ENCODE data around the gene CCDC82. TPM values are rescaled to one million over a fixed set of nuclear protein-coding genes. Genes with fewer than 3 reads are reported as not detected.

The CCDC82 gene
- total and polyA plus RNA-seq, 2 of the 4 experiments (the other 2 are of a cell fraction): 4.1 to 9.4 TPM

- H3K79me1 ChIP-seq (ENCODE audit: low read depth in 1 of 2, low read length in 2 of 2): peaks cover 17 to 48% of the 10 kb centered on the region in 2 experiments; a peak in 3 of 4 replicates
- WGBS, 2 experiments (ENCODE audit: extremely low coverage in 2 of 2, insufficient read length in 1 of 2): 100% methylated on average over 3 of the region's 31 CpGs; no CpG with 5 or more reads in 1 of the 2 experiments
- peak within 1 kb of the TSS; percentile 80 for H2AK9ac ChIP-seq (replicated peaks; ENCODE audit: low read depth, low read length, poor library complexity)
- peak within 1 kb of the TSS; percentile 95 for H3K9ac ChIP-seq (ENCODE audit: low read depth, low read length)
- intact Hi-C loops (cut with micrococcal nuclease): loop anchor here (1.0 to 5.0 kb wide), 9 partner anchors 36 to 552 kb away; partner anchors contain the start of genes CEP57 and MTMR2
- peaks cover 2% of the 10 kb centered on the region; the same call in 1 of the 2 replicates for H3K36me3 ChIP-seq (ENCODE audit: control insufficient read depth, insufficient read depth, low read length)
- peak within 1 kb of the TSS; percentile 91 for H4K5ac ChIP-seq (ENCODE audit: low read depth, low read length)
- H3K4me1 ChIP-seq (ENCODE audit: control insufficient read depth, insufficient read depth, low read length): peaks cover 9% of the 10 kb centered on the region
- peak within 1 kb of the TSS; percentile 85 for H2BK120ac ChIP-seq (ENCODE audit: low read depth, low read length)
- peak within 1 kb of the TSS; percentile 97 for H3K18ac ChIP-seq (ENCODE audit: low read depth, low read length)
- H2BK5ac ChIP-seq (ENCODE audit: low read depth, low read length, poor library complexity, severe bottlenecking): peak within 1 kb of the TSS; percentile 92
- H3K27ac ChIP-seq (ENCODE audit: insufficient read depth, low read length): peak within 1 kb of the TSS; percentile 94
- H2AFZ ChIP-seq (replicated peaks; ENCODE audit: low read length, poor library complexity): peak within 1 kb of the TSS; percentile 83
- H3K4me2 ChIP-seq (ENCODE audit: low read depth, low read length): peak within 1 kb of the TSS; percentile 96
- H4K91ac ChIP-seq (ENCODE audit: insufficient read depth, low read depth, low read length): peak within 1 kb of the TSS; percentile 84
- no peaks in the 10 kb centered on the region for H3K9me3 ChIP-seq (ENCODE audit: control insufficient read depth, insufficient read depth, low read length)
- peak within 1 kb of the TSS; percentile 95 for H3K23ac ChIP-seq (ENCODE audit: low read depth, low read length)
- H3K27me3 ChIP-seq (ENCODE audit: control insufficient read depth, insufficient read depth, low read length): no peaks in the 10 kb centered on the region
- H4K8ac ChIP-seq (ENCODE audit: low read depth in 2 of 2, low read length in 2 of 2): peak within 1 kb of the TSS; percentile 32 to 85
- H2AK5ac ChIP-seq (ENCODE audit: low read depth, low read length): peak within 1 kb of the TSS; percentile 80
- peak within 1 kb of the TSS; percentile 95 for H3K56ac ChIP-seq (ENCODE audit: extremely low read depth, insufficient read depth, low read length)
- no TSS peak for BruUV-seq (replicated peaks)
- ChIA-PET CTCF (interaction anchor here (0.5 to 5.1 kb wide), 58 partner anchors 9 to 564 kb away, joined by 3 to 34 read pairs (median 5); partner anchors contain the start of genes CCDC82 and JRKL), POLR2A (ENCODE audit: unreplicated experiment) (interaction anchor here (0.7 to 1.0 kb wide), 2 partner anchors 188 to 287 kb away, joined by 3 read pairs; no protein-coding TSS in a partner anchor)
- peaks cover 4% of the 10 kb centered on the region; the same call in 1 of the 2 replicates for H3K9me1 ChIP-seq (ENCODE audit: insufficient read depth, low read length)
- dilution Hi-C loops (cut with HindIII; ENCODE audit: low sequenced_read_pairs, unreplicated experiment): no loop called here
- peak within 1 kb of the TSS; percentile 86 for H2BK20ac ChIP-seq (ENCODE audit: low read depth, low read length)
- H4K20me1 ChIP-seq (ENCODE audit: insufficient read depth, low read length): peaks cover 2% of the 10 kb centered on the region; the same call in 1 of the 2 replicates
- peak within 1 kb of the TSS; percentile 92 for H3K4me3 ChIP-seq (ENCODE audit: insufficient read depth, low read depth, low read length)
- ATAC-seq (ENCODE audit: low read depth) (peak; percentile 88), DNase-seq (peak; percentile 94)
- H3K4ac ChIP-seq (ENCODE audit: low read depth, low read length): peak within 1 kb of the TSS; percentile 93
- in situ Hi-C loops (cut with MboI; ENCODE audit: low sequenced_read_pairs): loop anchor here (5.0 kb wide), 2 partner anchors 181 to 291 kb away; no protein-coding TSS in a partner anchor
- peak within 1 kb of the TSS; percentile 91 for H3K14ac ChIP-seq (replicated peaks; ENCODE audit: low read depth, low read length)
- H2BK15ac ChIP-seq (ENCODE audit: low read depth, low read length): peak within 1 kb of the TSS; percentile 82
- TF ChIP-seq BHLHE40 (IDR thresholded peaks at IDR 0.05; ENCODE audit: low read depth, low read length) (0 out of 2 replicates have a peak, but pooled peaks have one; percentile 7), CTCF (conservative IDR thresholded peaks at IDR 0.05; ENCODE audit: low read depth, low read length) (peak; percentile 99), NFE2L2 (IDR thresholded peaks at IDR 0.05; ENCODE audit: low read depth, low read length) (no peak; the same call in 1 of the 2 replicates), FOS (IDR thresholded peaks at IDR 0.05; ENCODE audit: low read depth, low read length) (peak; percentile 26; the same call in 1 of the 2 replicates), RFX5 (IDR thresholded peaks at IDR 0.05; ENCODE audit: low read depth, low read length) (no peak), CHD1 (IDR thresholded peaks at IDR 0.05; ENCODE audit: low read depth, low read length) (no peak), POLR2A (IDR thresholded peaks at IDR 0.05; ENCODE audit: low read depth, low read length) (peak; percentile 73), RAD21 (IDR thresholded peaks at IDR 0.05; ENCODE audit: low read length) (peak; percentile 95), USF2 (IDR thresholded peaks at IDR 0.05; ENCODE audit: low read depth, low read length) (no peak), MAZ (IDR thresholded peaks at IDR 0.05; ENCODE audit: borderline replicate concordance, low read depth, low read length) (peak; percentile 43; the same call in 1 of the 2 replicates), MXI1 (IDR thresholded peaks at IDR 0.05; ENCODE audit: borderline replicate concordance, low read depth, low read length) (0 out of 2 replicates have a peak, but pooled peaks have one; percentile 10), CEBPB (IDR thresholded peaks at IDR 0.05; ENCODE audit: low read depth, low read length) (0 out of 2 replicates have a peak, but pooled peaks have one; percentile 8), MAFK (IDR thresholded peaks at IDR 0.05; ENCODE audit: low read depth, low read length) (no peak)
Observed at GRCh38 chr11:96342961-96343711, 46.6 kb downstream of the CCDC82 start, which contains the start of gene MAML2. Gene MAML2 (minus strand): TSS chr11:96343195. CDS start chr11:96341895, 1,300 bp downstream.

Measured in IMR-90 (cell line).